ENCODE data around the gene NPAS2. TPM values are rescaled to one million over a fixed set of nuclear protein-coding genes. Genes with fewer than 3 reads are reported as not detected.

NPAS2 gene
- total RNA-seq, 3 donors from 2014 or later (not counting 1 experiment from before 2014, with no cell fraction given), result not detected

GRCh38 chr2:100905132-100905805 is 85.3 kb downstream of the NPAS2 start:
- no peak for TF ChIP-seq CTCF (IDR thresholded peaks at IDR 0.05)
- H3K9me3 ChIP-seq (ENCODE audit: control insufficient read depth, insufficient read depth, low read length), result no peaks in the 10 kb centered on the region
- Mint-ChIP-seq H3K9me3 (no peaks in the 10 kb centered on the region), H3K36me3 (no peaks in the 10 kb centered on the region), H3K27me3 (ENCODE audit: low read depth in 2 of 2) (peaks cover 27 to 31% of the 10 kb centered on the region in 2 donors), H3K4me1 (peaks cover 0 to 9% of the 10 kb centered on the region in 2 donors), H3K4me3 (no peak overlapping the region), H3K27ac (no peak overlapping the region)
- 70% methylated on average over 9 of the region's 9 CpGs for WGBS (ENCODE audit: insufficient coverage)
- DNase-seq (no peak), ATAC-seq (no peak)
- no peaks in the 10 kb centered on the region for H3K36me3 ChIP-seq (ENCODE audit: control insufficient read depth, insufficient read depth, low read length)
- intact Hi-C loops (cut with micrococcal nuclease), result no loop called here
- no peak overlapping the region for H3K27ac ChIP-seq (ENCODE audit: low read length)
- no peaks in the 10 kb centered on the region for H3K4me1 ChIP-seq (ENCODE audit: control insufficient read depth, insufficient read depth, low read length)
- H3K4me3 ChIP-seq (ENCODE audit: low read length), result no peak overlapping the region
- no peaks in the 10 kb centered on the region for H3K27me3 ChIP-seq (ENCODE audit: control insufficient read depth, insufficient read depth, low read length)

DNA sequence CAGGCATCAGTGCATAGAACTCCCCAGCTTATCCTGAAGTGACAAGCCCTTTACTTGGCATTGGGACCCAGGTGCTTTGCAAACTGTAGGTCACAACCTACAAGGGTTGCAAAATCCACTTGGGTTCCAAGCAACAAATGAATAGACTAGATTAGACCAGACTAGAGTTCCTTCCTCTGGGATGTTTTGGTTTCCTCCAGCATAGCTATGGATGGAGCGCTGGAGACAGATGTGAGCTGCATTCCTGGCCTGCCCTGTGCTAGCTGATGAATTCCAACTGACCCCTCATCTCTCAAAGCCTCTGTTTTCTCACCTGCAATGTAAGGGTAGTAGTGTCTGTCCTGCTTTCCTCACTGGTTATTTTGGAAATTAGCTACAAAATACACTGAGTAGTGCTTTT is 86.2 kb downstream of the NPAS2 start:
- Mint-ChIP-seq H3K27me3 (ENCODE audit: low read depth in 2 of 2) (peaks cover 24 to 27% of the 10 kb centered on the region in 2 donors), H3K36me3 (no peaks in the 10 kb centered on the region), H3K9me3 (no peaks in the 10 kb centered on the region), H3K4me3 (no peak overlapping the region), H3K27ac (no peak overlapping the region), H3K4me1 (peaks cover 0 to 9% of the 10 kb centered on the region in 2 donors)
- intact Hi-C loops (cut with micrococcal nuclease), result no loop called here
- no peaks in the 10 kb centered on the region for H3K27me3 ChIP-seq (ENCODE audit: control insufficient read depth, insufficient read depth, low read length)
- ATAC-seq (no peak), DNase-seq (no peak)
- H3K4me3 ChIP-seq (ENCODE audit: low read length), result no peak overlapping the region
- H3K27ac ChIP-seq (ENCODE audit: low read length), result no peak overlapping the region
- WGBS (ENCODE audit: insufficient coverage), result no CpG with 5 or more reads among the region's 1 CpG
- no peak for TF ChIP-seq CTCF (IDR thresholded peaks at IDR 0.05)
- H3K4me1 ChIP-seq (ENCODE audit: control insufficient read depth, insufficient read depth, low read length), result no peaks in the 10 kb centered on the region
- H3K36me3 ChIP-seq (ENCODE audit: control insufficient read depth, insufficient read depth, low read length), result no peaks in the 10 kb centered on the region
- H3K9me3 ChIP-seq (ENCODE audit: control insufficient read depth, insufficient read depth, low read length), result no peaks in the 10 kb centered on the region

- H3K4me3 Mint-ChIP-seq, result no peak overlapping the region
- ATAC-seq, result no peak
These were observed 86.7 kb downstream of the NPAS2 start for GRCh38 chr2:100906679-100907078.

More at GRCh38 chr2:100906679-100907078, 86.7 kb downstream of the NPAS2 start:
- DNase-seq, result no peak
- Histone ChIP-seq H3K36me3 (ENCODE audit: control insufficient read depth, insufficient read depth, low read length) (no peaks in the 10 kb centered on the region), H3K27me3 (ENCODE audit: control insufficient read depth, insufficient read depth, low read length) (no peaks in the 10 kb centered on the region), H3K4me1 (ENCODE audit: control insufficient read depth, insufficient read depth, low read length) (no peaks in the 10 kb centered on the region), H3K27ac (ENCODE audit: low read length) (no peak overlapping the region), H3K4me3 (ENCODE audit: low read length) (no peak overlapping the region), H3K9me3 (ENCODE audit: control insufficient read depth, insufficient read depth, low read length) (no peaks in the 10 kb centered on the region)
- Mint-ChIP-seq H3K4me1 (peaks cover 0 to 9% of the 10 kb centered on the region in 2 donors), H3K27ac (no peak overlapping the region), H3K9me3 (no peaks in the 10 kb centered on the region), H3K27me3 (ENCODE audit: low read depth in 2 of 2) (peaks cover 21 to 22% of the 10 kb centered on the region in 2 donors), H3K36me3 (no peaks in the 10 kb centered on the region)
- intact Hi-C loops (cut with micrococcal nuclease), result no loop called here
- TF ChIP-seq CTCF (IDR thresholded peaks at IDR 0.05), result no peak
- 88% methylated on average over 5 of the region's 5 CpGs for WGBS (ENCODE audit: insufficient coverage)

Measured in natural killer cell (primary cell).